Dermis microvascular lymphatic vessel endothelial cell (primary cell): Measurements from ENCODE around the gene CCDC182. TPM values are rescaled to one million over a fixed set of nuclear protein-coding genes. Genes with fewer than 3 reads are reported as not detected.

Experiments used
- DNase-seq, 2 donors: peaks; one replicate each; pipeline versions ENCODE4 v3.0.0 to v3.0.0-alpha.2; 2010; ENCODE audit warnings: low read depth in 2 of 2
- total RNA-seq: library from RNA; depleted of rRNA; stranded (reverse); fragments of >200 nt; gene quantifications from 2 replicates; pipeline ENCODE4 v1.2.1, GENCODE V29; 2014

Gene CCDC182
- total RNA-seq, 1 donor from 2014 or later = not detected

GRCh38 chr17:57730026-57730701, 14.9 kb downstream of the CCDC182 start:
- DNase-seq = no peak

GRCh38 chr17:57727630-57728175, 17.4 kb downstream of the CCDC182 start:
- no peak for DNase-seq

- no peak for DNase-seq
Measured at GRCh38 chr17:57726838-57727237, 18.3 kb downstream of the CCDC182 start.

GRCh38 chr17:57726213-57726790, 18.8 kb downstream of the CCDC182 start:
- DNase-seq = no peak

- no peak for DNase-seq
Measured at GRCh38 chr17:57724729-57725125, 20.4 kb downstream of the CCDC182 start.

- peak in 1 of 2 donors; percentile 19 for DNase-seq
Measured at GRCh38 chr17:57724026-57724728, 20.9 kb downstream of the CCDC182 start.

GRCh38 chr17:57723427-57724025, 21.6 kb downstream of the CCDC182 start:
- DNase-seq = no peak

- DNase-seq = no peak
Measured at GRCh38 chr17:57722704-57723043, 22.4 kb downstream of the CCDC182 start.

- no peak for DNase-seq
Measured at GRCh38 chr17:57721967-57722703, 23.0 kb downstream of the CCDC182 start.

GRCh38 chr17:57720386-57721035, 24.6 kb downstream of the CCDC182 start:
- no peak for DNase-seq

- DNase-seq = no peak
Measured at GRCh38 chr17:57718878-57719277, 26.2 kb downstream of the CCDC182 start.

GRCh38 chr17:57715981-57716380, 29.1 kb downstream of the CCDC182 start:
- no peak for DNase-seq

GRCh38 chr17:57714665-57715180, 30.4 kb downstream of the CCDC182 start:
- no peak for DNase-seq

- no peak for DNase-seq
Measured at GRCh38 chr17:57713140-57713539, 32.0 kb downstream of the CCDC182 start.

GRCh38 chr17:57708410-57708809, 36.7 kb downstream of the CCDC182 start:
- no peak for DNase-seq

GRCh38 chr17:57707892-57708291, 37.2 kb downstream of the CCDC182 start:
- no peak for DNase-seq

GRCh38 chr17:57706761-57707160, 38.3 kb downstream of the CCDC182 start:
- DNase-seq = no peak

- DNase-seq = no peak
Measured at GRCh38 chr17:57705921-57706695, 39.0 kb downstream of the CCDC182 start.

- no peak for DNase-seq
Measured at GRCh38 chr17:57704448-57704847, 40.7 kb downstream of the CCDC182 start.

GRCh38 chr17:57703273-57703672, 41.8 kb downstream of the CCDC182 start:
- no peak for DNase-seq
